GM12891 (cell line): Measurements from ENCODE around the gene DAB1.

Experiments
- PAX5 ChIP-seq: IDR thresholded peaks from 2 replicates; pipeline ENCODE4 v1.6.1; 2011; ENCODE audit warnings: low read length, moderate library complexity, mild to moderate bottlenecking; ENCODE audit not compliant: insufficient read depth, severe bottlenecking
- POLR2A ChIP-seq: IDR thresholded peaks from 2 replicates; pipeline ENCODE4 v1.6.1; 2011; ENCODE audit warnings: low read depth, low read length, control low read depth
- POLR2AphosphoS5 ChIP-seq: IDR thresholded peaks from 2 replicates; pipeline ENCODE4 v1.6.1; 2011; ENCODE audit warnings: low read depth, low read length, control low read depth
- POU2F2 ChIP-seq: IDR thresholded peaks from 2 replicates; pipeline ENCODE4 v1.6.1; 2011; ENCODE audit warnings: low read depth, mild to moderate bottlenecking, control low read depth, low read length, moderate library complexity
- SPI1 ChIP-seq: IDR thresholded peaks from 2 replicates; pipeline ENCODE4 v1.6.1; 2011; ENCODE audit warnings: low read depth, low read length, control low read depth
- TAF1 ChIP-seq: IDR thresholded peaks from 2 replicates; pipeline ENCODE4 v1.6.1; 2011; ENCODE audit warnings: low read depth, low read length, control low read depth

GRCh38 chr1:57278558-57278957, 145.3 kb downstream of the DAB1 start:
- no peak for TF ChIP-seq SPI1
- TF ChIP-seq POLR2AphosphoS5 = no peak
- TF ChIP-seq TAF1 = no peak
- no peak for TF ChIP-seq POLR2A
- TF ChIP-seq PAX5 = no peak
- TF ChIP-seq POU2F2 = no peak
